B cell (primary cell): ENCODE data around the gene LRBA. TPM values are rescaled to one million over a fixed set of nuclear protein-coding genes. Genes with fewer than 3 reads are reported as not detected.

Source experiments
- ATAC-seq: fragments of 200-7000 bp; cut with Tn5 transposase; one replicate; pipeline ENCODE4 v1.10.0; 2021; ENCODE audit warnings: low read depth, mild to moderate bottlenecking, moderate number of reproducible peaks, moderate library complexity
- CTCF ChIA-PET: fragments of 350-600 bp; sonication (Branson Sonifier 250); formaldehyde crosslinking; loops from one replicate; lab custom pipeline; 2021; ENCODE audit warnings: antibody characterized with exemption, inconsistent platforms; lab: Charles Lee
- POLR2A ChIA-PET: fragments of 350-600 bp; sonication (Branson Sonifier 250); formaldehyde crosslinking; loops from one replicate; lab custom pipeline; 2021; ENCODE audit warnings: antibody characterized with exemption; lab: Charles Lee
- DNase-seq: peaks from one replicate; pipeline ENCODE4 v3.0.0; 2013
- H2AFZ ChIP-seq: 2 replicates; pipeline ENCODE4 v1.6.1; 2012; ENCODE audit warnings: mild to moderate bottlenecking, low read depth, low read length; ENCODE audit not compliant: insufficient read depth, poor library complexity, severe bottlenecking
- H3K27ac ChIP-seq, 2 donors: 1 replicate in 1 of 2; 2 replicates in 1 of 2; pipeline ENCODE4 v1.5.1; 2012 to 2013; ENCODE audit warnings: low read length in 2 of 2, mild to moderate bottlenecking in 2 of 2, moderate library complexity in 1 of 2
- H3K27me3 ChIP-seq, 4 experiments: fragments of 200-600 bp in 1 of 4; sonication (generic) in 1 of 4; replicated peaks in 1 of 4; 1 replicate in 2 of 4; 2 replicates in 2 of 4; pipeline versions ENCODE4 v1.6.1 to v1.7.0; 2013 to 2016; ENCODE audit warnings: low read length in 3 of 4, mild to moderate bottlenecking in 2 of 4, mixed read lengths in 1 of 4, moderate library complexity in 1 of 4; ENCODE audit not compliant: insufficient read depth in 4 of 4, control insufficient read depth in 3 of 4; ENCODE audit errors: control extremely low read depth in 1 of 4
- H3K36me3 ChIP-seq, 2 experiments: replicated peaks in 1 of 2; 1 replicate in 1 of 2; 2 replicates in 1 of 2; pipeline versions ENCODE4 v1.6.1 to v1.7.1; 2013; ENCODE audit warnings: low read length in 1 of 2; ENCODE audit not compliant: insufficient read depth in 2 of 2, control insufficient read depth in 1 of 2; ENCODE audit errors: control extremely low read depth in 1 of 2, extremely low read depth in 1 of 2
- H3K4me1 ChIP-seq, 2 donors: fragments of 200-600 bp in 1 of 2; sonication (generic) in 1 of 2; 1 replicate in 1 of 2; 2 replicates in 1 of 2; pipeline versions ENCODE4 v1.5.1 to v1.6.1; 2013 to 2017; ENCODE audit warnings: low read length in 2 of 2; ENCODE audit not compliant: control insufficient read depth in 2 of 2, insufficient read depth in 2 of 2
- H3K4me2 ChIP-seq: replicated peaks from 2 replicates; pipeline ENCODE3; 2012; ENCODE audit warnings: mild to moderate bottlenecking, low read depth, low read length; ENCODE audit not compliant: poor library complexity, severe bottlenecking
- H3K4me3 ChIP-seq, 5 experiments: fragments of 200-600 bp in 1 of 5; sonication (generic) in 1 of 5; 1 replicate in 3 of 5; 2 replicates in 2 of 5; pipeline versions ENCODE4 v1.5.1 to v1.7.0; 2011 to 2016; ENCODE audit warnings: low read length in 4 of 5, mild to moderate bottlenecking in 4 of 5, low read depth in 2 of 5, control low read depth in 1 of 5, moderate library complexity in 1 of 5; ENCODE audit not compliant: insufficient read depth in 1 of 5; ENCODE audit errors: control extremely low read depth in 1 of 5, extremely low read depth in 1 of 5
- H3K79me2 ChIP-seq: fragments of 200-600 bp; sonication (generic); one replicate; pipeline ENCODE4 v1.6.0; 2016; ENCODE audit warnings: low read length; ENCODE audit not compliant: control insufficient read depth, insufficient read depth
- H3K9ac ChIP-seq: fragments of 200-600 bp; sonication (generic); 2 replicates; pipeline ENCODE4 v1.6.1; 2017; ENCODE audit warnings: mild to moderate bottlenecking, low read length, moderate library complexity
- H3K9me3 ChIP-seq, 3 donors: one replicate each; pipeline versions ENCODE4 v1.6.1 to v1.7.1; 2013; ENCODE audit warnings: low read length in 2 of 3; ENCODE audit not compliant: control insufficient read depth in 2 of 3, insufficient read depth in 1 of 3; ENCODE audit errors: control extremely low read depth in 1 of 3
- H4K20me1 ChIP-seq: 2 replicates; pipeline ENCODE4 v1.6.0; 2012; ENCODE audit warnings: mild to moderate bottlenecking, low read length; ENCODE audit not compliant: insufficient read depth, control insufficient read depth, poor library complexity, severe bottlenecking
- H3K27ac Mint-ChIP-seq: one replicate; pipeline ENCODE4 v1.8.0; 2021; ENCODE audit warnings: mixed read lengths
- H3K27me3 Mint-ChIP-seq: one replicate; pipeline ENCODE4 v1.8.0; 2021; ENCODE audit warnings: mixed read lengths
- H3K4me1 Mint-ChIP-seq: one replicate; pipeline ENCODE4 v1.8.0; 2021; ENCODE audit warnings: mixed read lengths
- H3K4me3 Mint-ChIP-seq: one replicate; pipeline ENCODE4 v1.8.0; 2021; ENCODE audit warnings: mixed read lengths
- H3K9me3 Mint-ChIP-seq: one replicate; pipeline ENCODE4 v1.8.0; 2022; ENCODE audit warnings: mixed read lengths; ENCODE audit not compliant: insufficient read depth
- EZH2 ChIP-seq: IDR thresholded peaks from 2 replicates; pipeline ENCODE4 v1.6.1; 2012; ENCODE audit warnings: borderline replicate concordance, low read depth, mild to moderate bottlenecking, moderate library complexity, low read length; ENCODE audit not compliant: insufficient read depth, poor library complexity, severe bottlenecking
- WGBS: methylation state at CpG from one replicate; pipeline ENCODE4 v1.1.5; 2013; ENCODE audit warnings: missing lambda C conversion rate; ENCODE audit not compliant: insufficient coverage; 5-methylcytosine and 5-hydroxymethylcytosine counted together
- intact Hi-C: fragments of 100-400 bp; cut with micrococcal nuclease; formaldehyde crosslinking; loops from one replicate; pipeline ENCODE4 v1.10.0; 2022
- polyA plus RNA-seq: library from polyadenylated mRNA; depleted of rRNA; stranded (reverse); fragments of >200 nt; gene quantifications from 2 replicates; pipeline ENCODE4 v1.2.3, GENCODE V29; 2012
- total RNA-seq, 2 donors: library from RNA; stranded (reverse); fragments of 120-200 nt in 1 of 2; gene quantifications; 1 replicate in 1 of 2; 2 replicates in 1 of 2; pipeline versions ENCODE4 v1.2.3 to v1.2.4, GENCODE V29; 2013 to 2022
- TF ChIP-seq, protein P1 (sequence below): fragments of 200-600 bp; IDR thresholded peaks from one replicate; pipeline ENCODE4 v1.8.0; 2022; ENCODE audit warnings: antibody characterized with exemption, mild to moderate bottlenecking

LRBA gene
- total and polyA plus RNA-seq, 2 donors (not counting 1 experiment from before 2014, with no cell fraction given): 17.5 to 86.7 TPM

DNA sequence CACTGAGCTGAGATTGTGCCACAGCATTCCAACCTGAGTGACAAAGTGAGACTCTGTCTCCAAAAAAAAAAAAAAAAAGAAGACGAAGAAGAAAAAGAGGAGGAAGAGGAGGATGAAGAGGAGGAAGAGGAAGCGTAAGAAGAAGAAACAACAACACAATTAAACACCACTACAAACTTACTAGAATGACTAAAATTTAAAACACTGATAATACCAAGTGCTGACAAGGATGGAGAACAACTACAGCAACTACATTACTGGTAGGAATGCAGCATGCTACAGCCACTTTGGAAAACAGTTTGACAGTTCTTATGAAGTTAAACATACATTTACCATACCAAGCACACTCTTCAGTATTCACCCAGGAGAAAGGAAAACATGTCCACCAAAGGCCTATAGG, 24.1 kb downstream of the LRBA start:
- no CpG with 5 or more reads among the region's 2 CpGs for WGBS
- peaks cover 38% of the 10 kb centered on the region for H4K20me1 ChIP-seq
- no peaks in the 10 kb centered on the region for H3K27me3 Mint-ChIP-seq
- no peak overlapping the region for H3K4me3 Mint-ChIP-seq
- no peak overlapping the region for H3K27ac ChIP-seq
- no peak overlapping the region for H2AFZ ChIP-seq
- no peak overlapping the region for H3K4me2 ChIP-seq
- no peak for ATAC-seq
- peaks cover 4% of the 10 kb centered on the region for H3K9me3 Mint-ChIP-seq
- no peak for DNase-seq
- H3K36me3 ChIP-seq: peaks cover 2 to 3% of the 10 kb centered on the region in 2 experiments
- intact Hi-C loops: no loop called here
- H3K79me2 ChIP-seq: peaks cover 92% of the 10 kb centered on the region
- H3K27me3 ChIP-seq: no peaks in the 10 kb centered on the region
- ChIA-PET CTCF (interaction anchor here (0.5 kb wide), 1 partner anchor 48 kb away, joined by 3 read pairs; no protein-coding TSS in a partner anchor), POLR2A (no interaction called here)
- no peak for TF ChIP-seq EZH2
- TF ChIP-seq, protein P1, sequence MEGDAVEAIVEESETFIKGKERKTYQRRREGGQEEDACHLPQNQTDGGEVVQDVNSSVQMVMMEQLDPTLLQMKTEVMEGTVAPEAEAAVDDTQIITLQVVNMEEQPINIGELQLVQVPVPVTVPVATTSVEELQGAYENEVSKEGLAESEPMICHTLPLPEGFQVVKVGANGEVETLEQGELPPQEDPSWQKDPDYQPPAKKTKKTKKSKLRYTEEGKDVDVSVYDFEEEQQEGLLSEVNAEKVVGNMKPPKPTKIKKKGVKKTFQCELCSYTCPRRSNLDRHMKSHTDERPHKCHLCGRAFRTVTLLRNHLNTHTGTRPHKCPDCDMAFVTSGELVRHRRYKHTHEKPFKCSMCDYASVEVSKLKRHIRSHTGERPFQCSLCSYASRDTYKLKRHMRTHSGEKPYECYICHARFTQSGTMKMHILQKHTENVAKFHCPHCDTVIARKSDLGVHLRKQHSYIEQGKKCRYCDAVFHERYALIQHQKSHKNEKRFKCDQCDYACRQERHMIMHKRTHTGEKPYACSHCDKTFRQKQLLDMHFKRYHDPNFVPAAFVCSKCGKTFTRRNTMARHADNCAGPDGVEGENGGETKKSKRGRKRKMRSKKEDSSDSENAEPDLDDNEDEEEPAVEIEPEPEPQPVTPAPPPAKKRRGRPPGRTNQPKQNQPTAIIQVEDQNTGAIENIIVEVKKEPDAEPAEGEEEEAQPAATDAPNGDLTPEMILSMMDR: no peak
- H3K4me1 Mint-ChIP-seq: peaks cover 52% of the 10 kb centered on the region
- H3K9ac ChIP-seq: no peak overlapping the region
- H3K4me3 ChIP-seq: no peak overlapping the region
- H3K9me3 ChIP-seq: peaks cover 0 to 9% (median 1%) of the 10 kb centered on the region in 3 donors
- peaks cover 6 to 16% of the 10 kb centered on the region in 2 donors for H3K4me1 ChIP-seq
- H3K27ac Mint-ChIP-seq: no peak overlapping the region

DNA sequence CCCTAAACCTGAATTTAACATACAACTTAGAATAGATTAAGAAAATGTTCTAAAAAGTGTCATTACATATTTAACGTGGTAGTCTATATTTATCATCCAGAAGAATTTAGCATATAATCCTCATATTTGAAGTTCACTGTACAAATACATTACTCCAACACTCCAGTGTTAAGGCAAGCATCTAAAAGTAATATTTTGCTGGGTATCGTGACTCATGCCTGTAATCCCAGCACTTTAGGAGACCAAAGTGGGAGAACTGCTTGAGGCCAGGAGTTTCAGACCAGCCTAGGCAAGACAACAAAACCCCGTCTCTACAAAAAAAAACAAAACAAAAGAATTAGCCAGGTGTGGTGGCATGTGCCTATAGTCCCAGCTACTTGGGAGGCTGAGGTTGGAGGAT, 24.8 kb downstream of the LRBA start:
- ChIA-PET CTCF (no interaction called here), POLR2A (no interaction called here)
- peaks cover 40% of the 10 kb centered on the region for H4K20me1 ChIP-seq
- peaks cover 46% of the 10 kb centered on the region for H3K4me1 Mint-ChIP-seq
- peaks cover 0 to 9% (median 1%) of the 10 kb centered on the region in 3 donors for H3K9me3 ChIP-seq
- WGBS: no CpG with 5 or more reads among the region's 3 CpGs
- H2AFZ ChIP-seq: no peak overlapping the region
- no peak for TF ChIP-seq EZH2
- TF ChIP-seq, protein P1: no peak
- no peak overlapping the region for H3K4me3 ChIP-seq
- no peak overlapping the region for H3K9ac ChIP-seq
- no peak overlapping the region for H3K27ac ChIP-seq
- no peak for DNase-seq
- H3K4me2 ChIP-seq: no peak overlapping the region
- intact Hi-C loops: no loop called here
- H3K4me3 Mint-ChIP-seq: no peak overlapping the region
- ATAC-seq: no peak
- H3K4me1 ChIP-seq: peaks cover 6 to 16% of the 10 kb centered on the region in 2 donors
- H3K27me3 ChIP-seq: no peaks in the 10 kb centered on the region
- peaks cover 4% of the 10 kb centered on the region for H3K9me3 Mint-ChIP-seq
- no peak overlapping the region for H3K27ac Mint-ChIP-seq
- H3K36me3 ChIP-seq: peaks cover 2 to 3% of the 10 kb centered on the region in 2 experiments
- H3K79me2 ChIP-seq: peaks cover 85% of the 10 kb centered on the region
- no peaks in the 10 kb centered on the region for H3K27me3 Mint-ChIP-seq
